Ascending aorta (tissue), 2 donors: Measurements from ENCODE around the gene TTBK2. TPM values are rescaled to one million over a fixed set of nuclear protein-coding genes. Genes with fewer than 3 reads are reported as not detected.

Source experiments
- DNase-seq, 2 donors: peaks; one replicate each; pipeline ENCODE4 v3.0.0-alpha.2; 2019; ENCODE audit warnings: low spot score in 2 of 2
- H3K27ac ChIP-seq, 2 donors: fragments of 200-600 bp; sonication (generic); one replicate each; pipeline ENCODE4 v1.5.1; 2016 to 2017; ENCODE audit warnings: mild to moderate bottlenecking in 1 of 2
- H3K27me3 ChIP-seq: fragments of 200-600 bp; sonication (generic); one replicate; pipeline ENCODE4 v1.5.1; 2017
- H3K36me3 ChIP-seq, 2 donors: fragments of 200-600 bp; sonication (generic); one replicate each; pipeline ENCODE4 v1.5.1; 2016
- H3K4me1 ChIP-seq, 2 donors: fragments of 200-600 bp; sonication (generic); one replicate each; pipeline ENCODE4 v1.5.1; 2016 to 2017; ENCODE audit warnings: mild to moderate bottlenecking in 1 of 2
- H3K4me3 ChIP-seq, 2 donors: fragments of 200-600 bp; sonication (generic); one replicate each; pipeline ENCODE4 v1.5.1; 2016 to 2017; ENCODE audit warnings: mild to moderate bottlenecking in 1 of 2
- H3K9me3 ChIP-seq, 2 donors: fragments of 200-600 bp; sonication (generic); one replicate each; pipeline ENCODE4 v1.5.1; 2016
- CTCF ChIP-seq, 3 experiments: fragments of 200-600 bp in 2 of 3; fragments of 450-650 bp in 1 of 3; sonication (generic) in 2 of 3; IDR thresholded peaks; one replicate each; pipeline ENCODE4 v1.5.1; 2016 to 2019; ENCODE audit warnings: antibody characterized with exemption in 3 of 3, mild to moderate bottlenecking in 1 of 3, moderate library complexity in 1 of 3
- intact Hi-C: fragments of 100-400 bp; cut with DNase I; formaldehyde crosslinking; loops from one replicate; pipeline ENCODE4 v1.15.1; 2023
- total RNA-seq: library from RNA; depleted of rRNA; stranded (reverse); fragments of >200 nt; gene quantifications from one replicate; pipeline ENCODE4 v1.1.0, GENCODE V29; 2016

The TTBK2 gene
- total RNA-seq, 1 donor from 2014 or later: 25.3 TPM

- intact Hi-C loops: loop anchor here (5.0 kb wide), 1 partner anchor 59 kb away; no protein-coding TSS in a partner anchor
- no peak overlapping the region for H3K4me3 ChIP-seq
- H3K9me3 ChIP-seq: no peaks in the 10 kb centered on the region
- H3K27ac ChIP-seq: peak overlapping the region; percentile 35 to 60
- TF ChIP-seq CTCF (IDR thresholded peaks at IDR 0.05): no peak
- no peaks in the 10 kb centered on the region for H3K36me3 ChIP-seq
- peaks cover 0 to 9% of the 10 kb centered on the region in 2 donors for H3K4me1 ChIP-seq
- H3K27me3 ChIP-seq: no peaks in the 10 kb centered on the region
- no peak for DNase-seq
These were observed 62.0 kb downstream of the TTBK2 start for GRCh38 chr15:42858540-42858939.

GRCh38 chr15:42854576-42854975 lies 66.0 kb downstream of the TTBK2 start:
- intact Hi-C loops: no loop called here
- H3K4me1 ChIP-seq: peaks cover 0 to 8% of the 10 kb centered on the region in 2 donors
- TF ChIP-seq CTCF (IDR thresholded peaks at IDR 0.05): no peak
- no peak for DNase-seq
- peaks cover 0 to 8% of the 10 kb centered on the region in 2 donors for H3K36me3 ChIP-seq
- H3K27ac ChIP-seq: no peak overlapping the region
- no peaks in the 10 kb centered on the region for H3K27me3 ChIP-seq
- H3K4me3 ChIP-seq: no peak overlapping the region
- H3K9me3 ChIP-seq: no peaks in the 10 kb centered on the region

- no peaks in the 10 kb centered on the region for H3K9me3 ChIP-seq
- no peak overlapping the region for H3K4me3 ChIP-seq
- H3K27me3 ChIP-seq: no peaks in the 10 kb centered on the region
- TF ChIP-seq CTCF (IDR thresholded peaks at IDR 0.05): no peak
- H3K4me1 ChIP-seq: no peaks in the 10 kb centered on the region
- peaks cover 0 to 11% of the 10 kb centered on the region in 2 donors for H3K36me3 ChIP-seq
- no peak overlapping the region for H3K27ac ChIP-seq
- intact Hi-C loops: no loop called here
- DNase-seq: no peak
These were observed 70.7 kb downstream of the TTBK2 start for GRCh38 chr15:42849836-42850235.

GRCh38 chr15:42848846-42849245 lies 71.7 kb downstream of the TTBK2 start:
- H3K27me3 ChIP-seq: no peaks in the 10 kb centered on the region
- intact Hi-C loops: no loop called here

GRCh38 chr15:42846647-42847046 lies 73.9 kb downstream of the TTBK2 start:
- TF ChIP-seq CTCF (IDR thresholded peaks at IDR 0.05): no peak
- Histone ChIP-seq H3K4me3 (no peak overlapping the region), H3K4me1 (no peaks in the 10 kb centered on the region), H3K36me3 (peaks cover 4 to 13% of the 10 kb centered on the region in 2 donors), H3K27me3 (no peaks in the 10 kb centered on the region), H3K27ac (no peak overlapping the region), H3K9me3 (no peaks in the 10 kb centered on the region)
- no peak for DNase-seq
- intact Hi-C loops: no loop called here

More at GRCh38 chr15:42848846-42849245, 71.7 kb downstream of the TTBK2 start:
- Histone ChIP-seq H3K36me3 (peaks cover 4 to 15% of the 10 kb centered on the region in 2 donors), H3K4me1 (no peaks in the 10 kb centered on the region), H3K4me3 (no peak overlapping the region), H3K27ac (no peak overlapping the region), H3K9me3 (no peaks in the 10 kb centered on the region)
- TF ChIP-seq CTCF (IDR thresholded peaks at IDR 0.05): no peak
- DNase-seq: no peak

- no peaks in the 10 kb centered on the region for H3K9me3 ChIP-seq
These were observed 75.0 kb downstream of the TTBK2 start for GRCh38 chr15:42845581-42845980.

More at GRCh38 chr15:42845581-42845980, 75.0 kb downstream of the TTBK2 start:
- DNase-seq: no peak
- intact Hi-C loops: no loop called here
- no peaks in the 10 kb centered on the region for H3K4me1 ChIP-seq
- H3K27me3 ChIP-seq: no peaks in the 10 kb centered on the region
- TF ChIP-seq CTCF (IDR thresholded peaks at IDR 0.05): no peak
- no peak overlapping the region for H3K4me3 ChIP-seq
- H3K27ac ChIP-seq: no peak overlapping the region
- peaks cover 4 to 13% of the 10 kb centered on the region in 2 donors for H3K36me3 ChIP-seq
